PFSK-1 (cell line): ENCODE data around the gene MYG1.

Experiments
- FOXP2 ChIP-seq: optimal IDR thresholded peaks from 2 replicates; pipeline ENCODE3; 2011; ENCODE audit warnings: borderline replicate concordance, control low read depth, inconsistent platforms; ENCODE audit not compliant: insufficient read depth; ENCODE audit errors: extremely low read length, extremely low read depth
- POLR2AphosphoS5 ChIP-seq: IDR thresholded peaks from 2 replicates; pipeline ENCODE4 v1.6.1; 2012; ENCODE audit warnings: low read depth, mild to moderate bottlenecking, control low read depth, low read length, moderate library complexity
- SIN3A ChIP-seq: IDR thresholded peaks from 2 replicates; pipeline ENCODE4 v1.6.1; 2012; ENCODE audit warnings: mild to moderate bottlenecking, low read length, moderate library complexity, borderline replicate concordance; ENCODE audit not compliant: insufficient read depth
- TAF1 ChIP-seq: IDR thresholded peaks from 2 replicates; pipeline ENCODE4 v1.6.1; 2012; ENCODE audit warnings: low read length, control low read depth, borderline replicate concordance; ENCODE audit not compliant: insufficient read depth
- TF ChIP-seq, protein P1 (sequence below), 2 experiments: IDR thresholded peaks; 2 replicates each; pipeline versions ENCODE4 v1.6.1 to v1.8.0; 2011 to 2012; ENCODE audit warnings: low read depth in 2 of 2, low read length in 2 of 2, control low read depth in 1 of 2, inconsistent platforms in 1 of 2, mild to moderate bottlenecking in 1 of 2, moderate library complexity in 1 of 2; ENCODE audit not compliant: insufficient read depth in 1 of 2

The MYG1 gene

DNA sequence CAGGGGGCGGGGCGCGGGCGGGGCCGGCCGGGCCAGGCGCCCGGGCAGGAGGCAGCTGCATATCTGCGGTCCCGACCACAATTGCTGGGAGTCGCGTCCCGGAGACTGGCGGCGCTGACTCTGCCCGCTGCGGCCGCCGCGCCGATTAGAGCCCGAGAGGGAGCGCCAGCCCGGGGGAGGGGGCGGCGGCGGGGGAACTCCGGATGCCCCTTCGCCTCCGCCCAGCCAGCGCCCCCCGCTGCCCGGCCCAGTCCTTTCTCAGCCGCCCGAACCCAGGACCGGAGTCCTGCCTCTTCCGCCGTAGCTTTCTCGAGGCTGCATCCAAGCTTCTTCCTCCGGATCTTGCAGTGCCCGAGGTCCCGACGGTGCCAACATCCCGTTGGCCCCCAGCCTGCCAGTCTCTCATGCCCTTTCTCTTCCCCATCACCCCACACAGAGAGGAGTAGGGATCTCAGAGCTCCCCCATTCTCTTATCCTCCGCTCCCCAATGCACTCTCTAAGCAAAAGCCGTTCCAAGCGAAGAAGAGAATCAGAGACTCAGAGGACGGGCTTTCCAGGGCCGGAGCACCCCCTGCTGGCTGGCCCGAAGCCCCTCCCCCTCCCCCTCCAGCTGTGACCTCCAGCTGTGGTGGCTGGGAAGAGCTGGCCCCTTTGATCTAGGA lies 45.5 kb downstream of the MYG1 start:
- TF ChIP-seq, protein P1, sequence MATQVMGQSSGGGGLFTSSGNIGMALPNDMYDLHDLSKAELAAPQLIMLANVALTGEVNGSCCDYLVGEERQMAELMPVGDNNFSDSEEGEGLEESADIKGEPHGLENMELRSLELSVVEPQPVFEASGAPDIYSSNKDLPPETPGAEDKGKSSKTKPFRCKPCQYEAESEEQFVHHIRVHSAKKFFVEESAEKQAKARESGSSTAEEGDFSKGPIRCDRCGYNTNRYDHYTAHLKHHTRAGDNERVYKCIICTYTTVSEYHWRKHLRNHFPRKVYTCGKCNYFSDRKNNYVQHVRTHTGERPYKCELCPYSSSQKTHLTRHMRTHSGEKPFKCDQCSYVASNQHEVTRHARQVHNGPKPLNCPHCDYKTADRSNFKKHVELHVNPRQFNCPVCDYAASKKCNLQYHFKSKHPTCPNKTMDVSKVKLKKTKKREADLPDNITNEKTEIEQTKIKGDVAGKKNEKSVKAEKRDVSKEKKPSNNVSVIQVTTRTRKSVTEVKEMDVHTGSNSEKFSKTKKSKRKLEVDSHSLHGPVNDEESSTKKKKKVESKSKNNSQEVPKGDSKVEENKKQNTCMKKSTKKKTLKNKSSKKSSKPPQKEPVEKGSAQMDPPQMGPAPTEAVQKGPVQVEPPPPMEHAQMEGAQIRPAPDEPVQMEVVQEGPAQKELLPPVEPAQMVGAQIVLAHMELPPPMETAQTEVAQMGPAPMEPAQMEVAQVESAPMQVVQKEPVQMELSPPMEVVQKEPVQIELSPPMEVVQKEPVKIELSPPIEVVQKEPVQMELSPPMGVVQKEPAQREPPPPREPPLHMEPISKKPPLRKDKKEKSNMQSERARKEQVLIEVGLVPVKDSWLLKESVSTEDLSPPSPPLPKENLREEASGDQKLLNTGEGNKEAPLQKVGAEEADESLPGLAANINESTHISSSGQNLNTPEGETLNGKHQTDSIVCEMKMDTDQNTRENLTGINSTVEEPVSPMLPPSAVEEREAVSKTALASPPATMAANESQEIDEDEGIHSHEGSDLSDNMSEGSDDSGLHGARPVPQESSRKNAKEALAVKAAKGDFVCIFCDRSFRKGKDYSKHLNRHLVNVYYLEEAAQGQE (IDR thresholded peaks at IDR 0.05; ENCODE audit: insufficient read depth in 1 of 2, low read depth in 2 of 2, low read length in 2 of 2): no peak
- TF ChIP-seq FOXP2: peak; percentile 22

DNA sequence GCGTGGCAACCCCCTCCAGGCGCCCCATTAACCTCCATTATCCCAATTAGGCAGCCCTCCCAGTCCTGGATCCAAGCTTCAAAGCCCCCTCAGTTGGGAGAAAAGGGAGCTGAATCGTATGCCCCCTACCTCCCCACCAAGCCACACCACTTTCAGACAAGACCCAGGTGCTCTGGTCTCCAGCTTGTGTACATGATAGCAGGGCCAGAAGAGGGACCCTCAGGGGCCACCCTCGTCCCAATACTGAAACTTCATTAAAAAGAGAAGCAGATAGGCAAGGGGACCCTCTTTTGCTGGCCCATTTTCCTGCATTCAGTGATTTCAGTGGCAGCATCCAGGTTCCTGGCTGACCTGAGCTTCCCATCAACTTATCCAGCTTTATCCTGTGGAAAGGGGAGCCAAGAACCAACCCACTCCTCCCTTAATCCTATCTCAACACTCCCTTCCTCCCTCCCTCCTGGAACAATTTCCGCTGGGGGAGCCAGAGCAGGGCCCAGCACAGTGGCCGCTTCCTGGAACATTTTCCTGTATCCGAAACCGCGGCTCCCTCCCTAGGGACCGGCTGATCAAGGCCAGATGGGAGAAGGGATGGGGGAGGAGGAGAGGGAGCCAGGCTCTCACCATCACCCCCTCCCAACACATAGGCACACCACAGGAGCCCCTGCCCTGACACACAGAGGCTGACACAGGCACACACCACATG lies 46.1 kb downstream of the MYG1 start:
- peak; percentile 37; the same call in 1 of the 2 replicates for TF ChIP-seq TAF1
- peak; percentile 71 for TF ChIP-seq FOXP2
- TF ChIP-seq POLR2AphosphoS5: peak; percentile 59; the same call in 1 of the 2 replicates
- TF ChIP-seq, protein P1 (IDR thresholded peaks at IDR 0.05; ENCODE audit: insufficient read depth in 1 of 2, low read depth in 2 of 2, low read length in 2 of 2): peak in 1 of 2 experiments; percentile 76; a peak in 1 of 4 replicates
- no peak for TF ChIP-seq SIN3A

DNA sequence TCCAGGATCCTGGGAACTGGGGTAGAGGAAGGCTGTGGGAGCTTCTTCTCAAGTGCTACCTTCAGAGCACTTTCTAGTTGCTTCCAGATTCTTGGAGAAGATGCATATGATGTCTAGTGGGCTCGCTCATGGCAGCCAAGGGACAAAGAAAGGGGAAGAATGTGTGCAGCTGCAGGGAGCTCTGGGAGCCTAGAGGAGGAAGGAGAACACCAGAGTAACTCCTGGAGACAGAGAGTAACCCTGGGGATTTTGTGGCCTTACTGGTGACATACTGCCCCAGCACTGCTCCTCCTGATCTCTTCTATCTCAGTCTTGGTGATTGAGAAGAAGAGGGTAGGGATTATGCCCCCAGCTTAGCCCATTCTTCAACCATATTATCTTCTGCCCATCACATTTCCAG lies 47.0 kb downstream of the MYG1 start:
- TF ChIP-seq FOXP2: no peak
- TF ChIP-seq SIN3A: no peak
- no peak for TF ChIP-seq TAF1
- no peak for TF ChIP-seq POLR2AphosphoS5

DNA sequence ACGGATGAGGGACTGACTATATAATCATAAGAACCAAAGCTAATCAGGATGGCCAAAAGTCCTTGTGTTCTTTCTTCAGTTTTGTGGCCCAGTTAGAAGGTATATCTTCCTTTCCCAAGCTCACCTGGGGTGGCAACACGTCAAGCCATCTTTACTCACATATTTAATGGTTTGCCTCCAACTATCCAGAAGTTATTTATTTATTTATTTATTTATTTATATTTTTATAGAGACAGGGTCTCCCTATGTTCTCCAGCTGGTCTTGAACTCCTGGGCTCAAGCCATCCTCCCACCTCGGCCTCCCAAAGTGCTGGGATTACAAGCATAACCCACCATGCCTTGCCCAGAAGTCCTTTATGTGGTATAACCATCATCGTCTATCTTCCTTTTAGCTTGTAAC lies 48.4 kb downstream of the MYG1 start:
- TF ChIP-seq, protein P1 (IDR thresholded peaks at IDR 0.05; ENCODE audit: insufficient read depth in 1 of 2, low read depth in 2 of 2, low read length in 2 of 2): no peak
- TF ChIP-seq POLR2AphosphoS5 (no peak), TAF1 (no peak), SIN3A (no peak), FOXP2 (no peak)

DNA sequence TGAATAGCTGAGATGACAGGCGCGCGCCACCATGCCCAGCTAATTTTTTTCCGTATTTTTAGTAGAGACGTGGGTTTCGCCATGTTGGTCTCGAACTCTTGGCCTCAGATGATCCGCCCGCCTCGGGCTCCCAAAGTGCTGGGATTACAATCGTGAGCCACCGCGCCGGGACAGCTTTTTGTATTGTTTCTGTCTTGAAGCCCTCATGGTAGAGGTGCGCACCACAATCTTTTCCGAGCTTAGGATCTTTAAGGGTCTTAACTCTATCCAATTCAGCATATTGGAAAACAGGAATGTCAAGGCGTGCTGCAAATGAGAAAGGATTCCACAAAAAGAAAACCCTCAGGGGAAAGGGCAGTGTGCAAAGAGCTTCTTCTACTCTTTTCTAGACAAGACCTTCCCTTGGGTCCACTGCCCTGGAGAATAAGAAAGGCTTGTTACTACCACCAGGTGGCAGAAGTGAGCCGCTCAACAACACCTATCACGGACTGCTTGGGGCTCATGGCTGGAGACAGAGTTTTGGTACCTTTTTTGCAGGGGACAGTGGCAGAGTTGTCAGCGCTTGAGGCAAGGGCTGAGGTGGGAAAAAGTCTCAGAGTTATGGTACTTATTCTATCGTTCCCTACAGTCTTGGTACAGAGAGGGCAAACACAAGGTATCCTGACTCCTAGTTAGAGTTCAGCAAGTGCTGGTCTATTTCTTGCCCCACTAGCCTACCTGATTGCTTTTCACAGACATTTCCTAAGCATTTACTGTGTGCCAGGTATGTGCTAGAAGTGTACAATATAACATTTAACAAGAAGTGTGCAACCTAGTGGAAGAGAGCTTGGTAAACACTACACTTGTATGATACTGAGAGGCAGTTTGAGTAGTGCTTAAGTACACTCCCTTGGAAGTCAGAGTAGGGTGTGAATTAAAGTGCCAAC lies 53.1 kb downstream of the MYG1 start:
- TF ChIP-seq TAF1 (no peak), SIN3A (no peak), POLR2AphosphoS5 (no peak), FOXP2 (no peak)
- TF ChIP-seq, protein P1 (IDR thresholded peaks at IDR 0.05; ENCODE audit: insufficient read depth in 1 of 2, low read depth in 2 of 2, low read length in 2 of 2): no peak
